Femur (tissue), 1 donor: ENCODE data around the gene WNT1.
A peak's percentile ranks its signal among the peaks of the same experiment; 100 is the strongest.

ENCODE experiments used
- DNase-seq: peaks from one replicate; pipeline ENCODE4 v3.0.0-alpha.2; 2017

WNT1 gene

DNA sequence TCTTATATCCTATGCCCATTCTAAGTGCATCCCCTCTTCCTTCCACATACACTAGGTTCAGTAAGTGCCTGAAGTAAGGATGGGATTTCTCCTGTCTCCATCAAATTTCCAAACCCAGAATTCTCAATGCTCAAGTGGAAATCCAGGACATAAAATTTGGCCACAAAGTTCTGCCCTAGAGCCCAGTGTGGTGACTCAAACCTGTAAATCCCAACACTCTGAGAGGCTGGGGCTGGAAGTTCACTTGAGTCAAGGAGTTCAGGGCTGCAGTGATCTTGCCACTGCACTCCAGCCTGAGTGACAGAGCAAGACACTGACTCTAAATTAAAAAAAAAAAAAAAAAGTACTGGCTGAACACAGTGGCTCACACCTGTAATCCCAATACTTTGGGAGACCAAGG is 16.3 kb upstream of the WNT1 start:
- no peak for DNase-seq

GRCh38 chr12:48965298-48965838 is 12.8 kb upstream of the WNT1 start:
- no peak for DNase-seq

DNA sequence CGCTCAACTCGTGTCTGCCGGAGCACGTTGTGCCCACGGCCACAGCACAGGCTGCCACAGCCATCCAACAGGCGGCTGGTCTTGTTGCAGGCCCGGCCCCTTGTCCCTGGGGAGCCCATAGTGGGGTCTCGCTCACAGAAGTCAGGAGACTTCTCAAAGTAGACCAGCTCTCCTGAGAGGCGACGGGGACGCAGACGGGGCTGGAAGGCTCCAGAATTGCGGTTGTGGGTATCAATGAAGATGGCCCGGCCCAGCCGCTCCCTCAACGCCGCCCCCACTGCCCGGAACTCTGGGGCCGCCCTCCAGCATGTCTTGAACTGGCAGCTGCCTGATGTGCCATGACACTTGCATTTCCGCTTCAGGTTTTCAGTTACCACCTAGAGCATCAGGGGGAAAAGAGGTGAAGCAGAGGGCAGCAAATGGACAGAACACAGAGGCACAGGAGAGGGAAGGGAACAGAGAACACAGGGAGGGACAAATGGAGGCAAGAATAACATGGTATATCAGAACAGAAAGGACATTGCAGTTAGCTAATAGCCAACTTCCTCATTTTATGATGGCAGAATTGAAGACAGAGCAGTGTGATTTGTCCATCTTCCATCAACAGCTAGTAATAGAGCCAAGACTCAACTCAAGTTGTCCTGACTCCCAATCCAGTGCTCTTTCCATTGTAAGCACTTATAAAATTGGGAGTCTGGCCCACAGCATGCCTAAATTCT is 11.8 kb upstream of the WNT1 start:
- DNase-seq = peak; percentile 24

DNA sequence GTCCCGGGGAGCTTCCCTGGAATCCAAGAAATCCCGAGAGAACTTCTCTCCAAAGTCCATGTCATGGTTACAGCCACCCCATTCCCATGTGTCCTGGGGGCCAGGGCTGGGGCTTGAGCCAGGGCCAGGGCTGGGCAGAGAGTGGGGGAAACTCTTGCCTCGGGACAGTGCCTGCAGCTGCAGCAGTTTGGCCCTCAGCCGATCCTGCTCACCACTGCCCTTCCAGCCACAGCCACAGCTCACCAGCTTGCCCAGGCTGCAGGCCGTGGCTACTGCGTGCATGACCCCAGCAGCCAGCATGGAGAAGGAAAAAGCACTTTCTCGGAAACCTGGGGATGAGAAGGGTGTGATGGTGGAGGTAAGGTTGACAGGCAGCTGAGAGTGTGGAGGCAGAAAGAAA is 10.1 kb upstream of the WNT1 start:
- DNase-seq = no peak

- DNase-seq = no peak
These were observed 9.7 kb upstream of the WNT1 start for GRCh38 chr12:48968467-48968866.

GRCh38 chr12:48969160-48969771 is 8.9 kb upstream of the WNT1 start:
- no peak for DNase-seq

DNA sequence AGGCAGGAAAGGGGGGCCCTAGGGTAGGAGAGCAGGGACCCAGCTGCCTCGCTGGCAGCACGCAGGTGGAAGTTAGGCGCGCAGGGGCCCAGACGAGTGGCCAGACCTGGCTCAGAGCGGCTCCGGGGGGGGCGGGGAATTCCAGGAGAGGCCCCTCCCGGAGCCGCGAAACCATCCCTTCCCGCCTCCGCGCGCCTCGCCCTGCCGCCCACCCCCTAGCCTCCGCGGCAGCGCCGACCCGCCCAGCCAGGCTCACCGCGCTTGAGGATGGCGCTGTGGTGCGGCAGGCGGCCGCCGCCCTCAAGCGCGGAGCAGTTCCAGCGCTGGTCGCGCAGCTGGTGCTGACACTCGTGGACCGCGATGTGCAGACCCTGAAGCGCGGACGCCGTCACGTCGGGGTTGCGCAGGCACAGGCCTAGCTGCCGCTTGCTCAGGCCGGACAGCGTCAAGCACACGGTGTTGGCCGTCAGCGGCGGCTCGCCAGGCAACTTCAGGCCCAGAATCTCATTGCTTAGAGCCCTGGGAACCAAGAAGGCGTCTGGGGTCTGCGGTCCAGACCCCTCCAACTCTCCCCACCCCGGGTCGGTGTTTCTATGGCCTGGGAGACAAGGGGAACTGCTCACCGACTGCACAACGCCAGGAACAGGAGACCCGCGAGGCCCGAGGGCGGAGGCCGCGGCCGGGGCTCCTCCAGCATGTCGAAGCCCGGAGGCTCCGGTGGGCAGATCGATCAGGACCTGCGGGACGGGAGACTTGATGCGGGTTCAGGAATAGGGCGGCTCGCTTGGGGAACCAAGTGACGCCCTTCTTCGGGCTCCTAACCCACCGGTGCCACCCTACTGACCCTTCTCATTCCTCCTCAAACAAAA is 8.1 kb upstream of the WNT1 start:
- no peak for DNase-seq

DNA sequence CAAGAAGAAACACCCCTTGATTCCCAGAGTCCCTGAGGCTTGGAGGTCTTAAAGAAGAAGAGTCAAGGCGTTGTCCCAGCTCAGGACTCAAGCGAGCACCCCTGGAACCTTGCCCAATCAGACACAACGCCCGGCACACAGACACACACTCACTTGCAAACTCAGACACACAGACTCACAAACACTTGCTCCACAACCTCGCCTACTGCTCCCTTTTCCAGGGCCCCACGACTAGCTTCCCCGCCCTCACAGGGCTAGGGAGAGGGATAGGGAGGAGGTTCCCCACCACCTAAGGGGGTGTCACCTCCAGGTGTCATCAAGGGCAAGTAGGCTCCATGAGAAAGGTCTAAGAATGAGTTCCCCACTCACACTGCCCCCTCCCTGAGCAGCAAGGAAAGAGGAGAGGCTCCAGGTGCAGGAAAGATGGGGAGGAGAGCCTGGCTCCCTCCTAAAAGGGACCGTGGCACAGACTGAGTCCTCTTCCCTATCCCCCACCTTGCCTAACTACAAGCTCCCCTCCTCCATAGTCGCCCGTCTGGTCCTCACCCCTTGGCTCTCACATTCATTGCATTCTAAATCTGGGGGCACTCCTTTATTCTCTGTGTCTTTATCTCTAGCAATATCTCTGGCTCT is 7.3 kb upstream of the WNT1 start:
- no peak for DNase-seq

DNA sequence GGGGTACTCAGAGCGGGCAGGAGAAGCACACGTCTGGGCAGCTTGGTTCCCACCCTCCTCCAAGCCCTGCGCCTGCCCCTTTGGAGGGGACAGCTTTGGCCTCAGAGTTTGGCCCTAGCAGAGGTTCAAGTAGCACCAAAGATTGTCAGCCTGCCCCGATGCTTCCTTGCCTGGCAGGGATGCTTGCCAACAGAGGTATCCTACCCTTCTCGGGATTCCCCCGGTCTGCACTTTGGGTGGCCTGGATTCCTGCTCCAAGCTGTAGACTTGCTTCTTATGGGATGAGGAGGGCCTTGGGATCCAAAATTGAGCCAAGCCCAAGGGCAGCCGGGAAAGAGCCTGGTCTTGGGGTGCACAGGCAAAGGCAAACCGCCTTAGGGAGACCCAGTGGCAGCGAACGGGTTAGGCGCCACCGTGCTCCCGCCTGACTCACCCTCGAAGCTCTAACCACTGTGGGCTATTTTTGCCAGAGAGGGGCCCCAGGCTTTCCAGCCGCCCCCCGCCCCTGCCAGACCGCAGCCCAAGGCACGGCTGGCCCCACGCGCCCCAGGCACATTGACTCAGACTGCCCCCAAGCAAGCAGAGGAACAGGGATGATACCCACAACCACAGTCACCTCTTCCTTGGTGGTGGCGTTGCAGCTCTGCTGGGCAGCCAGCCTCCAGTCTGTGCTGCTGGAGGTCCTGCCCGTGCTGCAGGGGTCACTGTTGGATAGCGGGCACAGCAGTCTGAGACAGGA is 5.7 kb upstream of the WNT1 start:
- DNase-seq = peak; percentile 60

GRCh38 chr12:48972952-48973483 is 5.1 kb upstream of the WNT1 start:
- no peak for DNase-seq

DNA sequence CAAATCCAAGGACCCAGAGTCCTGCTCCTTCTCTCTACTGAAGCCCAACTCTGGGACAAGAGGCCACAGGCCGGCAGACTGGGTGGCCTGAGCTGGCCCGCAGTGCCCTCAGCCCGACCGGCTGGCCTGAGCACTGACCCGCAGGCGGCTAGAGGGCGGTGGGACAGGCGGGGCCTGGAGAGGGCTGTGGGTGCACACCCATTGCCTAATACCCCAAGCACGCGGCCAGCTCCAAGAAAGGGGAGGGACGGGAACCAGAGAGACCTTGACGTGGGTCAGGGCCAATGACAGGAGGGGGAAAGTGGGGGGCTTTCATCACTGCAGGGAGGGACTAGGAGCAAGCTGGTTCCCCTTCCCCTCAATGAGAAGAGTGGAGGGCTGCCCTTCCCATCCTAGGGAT is 4.6 kb upstream of the WNT1 start:
- DNase-seq = no peak

GRCh38 chr12:48973941-48974673 is 4.0 kb upstream of the WNT1 start:
- DNase-seq = peak; percentile 77

GRCh38 chr12:48977290-48978281 is 536 bp upstream of the WNT1 start:
- peak; percentile 72 for DNase-seq

GRCh38 chr12:48978741-48979601 is 849 bp downstream of the WNT1 start:
- no peak for DNase-seq

GRCh38 chr12:48979602-48980388 is 1.7 kb downstream of the WNT1 start:
- DNase-seq = peak; percentile 68

- DNase-seq = no peak
These were observed 2.3 kb downstream of the WNT1 start for GRCh38 chr12:48980389-48980952.

GRCh38 chr12:48980953-48981756 is 3.0 kb downstream of the WNT1 start:
- no peak for DNase-seq
